ENCODE results near the gene RNF112. TPM values are rescaled to one million over a fixed set of nuclear protein-coding genes. Genes with fewer than 3 reads are reported as not detected.

The RNF112 gene
- total RNA-seq, 2 donors from 2014 or later, result 0.67 to 1.2 TPM

DNA sequence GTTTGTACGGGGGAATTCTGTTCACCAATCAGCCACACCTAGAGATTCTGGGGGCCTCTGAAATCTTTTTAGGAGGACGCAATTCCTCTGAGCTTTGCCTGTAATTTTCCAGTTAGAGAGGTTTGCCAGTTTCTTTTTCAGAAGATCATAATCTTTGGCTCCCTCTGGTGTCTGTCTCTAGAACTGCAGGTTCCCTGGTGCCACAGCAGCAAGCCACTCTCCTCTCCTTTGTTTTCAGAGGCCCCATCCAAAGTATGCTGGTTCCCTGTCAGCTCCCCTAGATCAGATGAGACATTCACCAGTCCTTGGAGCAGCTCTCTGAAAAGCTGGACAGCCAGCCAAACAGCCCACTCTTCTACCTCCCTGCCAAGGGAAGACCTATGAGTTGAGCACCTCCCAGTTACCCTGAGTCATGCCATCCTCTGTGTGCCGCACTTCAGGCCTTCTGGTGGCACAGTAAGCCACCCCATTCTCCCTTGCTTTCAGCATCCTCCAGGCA, 36.1 kb downstream of the RNF112 start:
- H3K9me3 ChIP-seq, result no peaks in the 10 kb centered on the region
- no peak overlapping the region for H3K4me3 ChIP-seq
- no peaks in the 10 kb centered on the region for H3K27me3 ChIP-seq
- TF ChIP-seq, protein P1, sequence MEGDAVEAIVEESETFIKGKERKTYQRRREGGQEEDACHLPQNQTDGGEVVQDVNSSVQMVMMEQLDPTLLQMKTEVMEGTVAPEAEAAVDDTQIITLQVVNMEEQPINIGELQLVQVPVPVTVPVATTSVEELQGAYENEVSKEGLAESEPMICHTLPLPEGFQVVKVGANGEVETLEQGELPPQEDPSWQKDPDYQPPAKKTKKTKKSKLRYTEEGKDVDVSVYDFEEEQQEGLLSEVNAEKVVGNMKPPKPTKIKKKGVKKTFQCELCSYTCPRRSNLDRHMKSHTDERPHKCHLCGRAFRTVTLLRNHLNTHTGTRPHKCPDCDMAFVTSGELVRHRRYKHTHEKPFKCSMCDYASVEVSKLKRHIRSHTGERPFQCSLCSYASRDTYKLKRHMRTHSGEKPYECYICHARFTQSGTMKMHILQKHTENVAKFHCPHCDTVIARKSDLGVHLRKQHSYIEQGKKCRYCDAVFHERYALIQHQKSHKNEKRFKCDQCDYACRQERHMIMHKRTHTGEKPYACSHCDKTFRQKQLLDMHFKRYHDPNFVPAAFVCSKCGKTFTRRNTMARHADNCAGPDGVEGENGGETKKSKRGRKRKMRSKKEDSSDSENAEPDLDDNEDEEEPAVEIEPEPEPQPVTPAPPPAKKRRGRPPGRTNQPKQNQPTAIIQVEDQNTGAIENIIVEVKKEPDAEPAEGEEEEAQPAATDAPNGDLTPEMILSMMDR (IDR thresholded peaks at IDR 0.05), result peak; percentile 92 to 96
- peak overlapping the region in 1 of 2 donors; percentile 51 for H3K27ac ChIP-seq
- peak; percentile 85 for DNase-seq (ENCODE audit: low spot score)
- peaks cover 0 to 10% of the 10 kb centered on the region in 2 donors for H3K4me1 ChIP-seq
- no peaks in the 10 kb centered on the region for H3K36me3 ChIP-seq

DNA sequence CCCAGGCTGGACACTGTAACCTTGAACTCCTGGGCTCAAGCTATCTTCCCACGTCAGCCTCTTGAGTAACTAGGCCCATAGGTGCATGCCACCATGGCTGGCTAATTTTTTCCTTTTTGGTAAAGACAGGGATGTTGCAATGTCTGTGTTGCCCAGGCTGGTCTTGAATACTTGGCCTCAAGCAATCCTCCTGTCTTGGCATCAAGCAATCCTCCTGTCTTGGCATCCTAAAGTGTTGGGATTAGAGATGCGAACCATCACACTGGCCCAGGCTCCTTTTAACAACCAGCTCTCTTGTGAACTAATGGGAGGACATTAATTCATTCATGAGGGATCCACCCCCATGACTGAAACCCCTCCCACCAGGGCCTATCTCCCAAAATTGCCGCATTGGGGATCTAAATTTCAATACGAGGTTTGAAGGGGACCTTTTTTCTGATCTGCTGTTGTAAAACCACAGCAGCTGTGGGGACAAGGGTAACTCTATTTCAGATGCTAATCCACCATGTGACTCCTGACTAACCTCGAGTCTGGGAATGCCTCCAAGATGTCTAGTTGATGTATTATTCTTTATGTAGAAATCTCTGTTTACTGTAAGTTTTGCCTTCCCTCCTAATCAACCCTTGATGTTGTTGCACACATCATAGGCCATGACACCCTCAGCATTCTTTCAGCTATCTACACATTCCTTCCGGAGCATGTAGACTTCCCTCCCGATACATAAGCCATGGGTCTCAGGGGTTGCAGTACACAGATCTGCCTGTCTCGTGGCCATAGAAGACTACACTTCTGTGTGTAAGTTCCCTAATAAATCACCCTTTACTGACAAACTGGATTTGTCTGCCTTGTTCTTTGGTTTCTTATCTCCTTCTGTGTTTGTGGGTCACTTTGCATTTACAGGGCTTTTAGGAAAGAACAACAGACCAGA, 37.6 kb downstream of the RNF112 start:
- peak; percentile 64 for DNase-seq (ENCODE audit: low spot score)
- TF ChIP-seq, protein P1 (IDR thresholded peaks at IDR 0.05), result no peak
- peak overlapping the region; percentile 17 to 46 for H3K27ac ChIP-seq

DNA sequence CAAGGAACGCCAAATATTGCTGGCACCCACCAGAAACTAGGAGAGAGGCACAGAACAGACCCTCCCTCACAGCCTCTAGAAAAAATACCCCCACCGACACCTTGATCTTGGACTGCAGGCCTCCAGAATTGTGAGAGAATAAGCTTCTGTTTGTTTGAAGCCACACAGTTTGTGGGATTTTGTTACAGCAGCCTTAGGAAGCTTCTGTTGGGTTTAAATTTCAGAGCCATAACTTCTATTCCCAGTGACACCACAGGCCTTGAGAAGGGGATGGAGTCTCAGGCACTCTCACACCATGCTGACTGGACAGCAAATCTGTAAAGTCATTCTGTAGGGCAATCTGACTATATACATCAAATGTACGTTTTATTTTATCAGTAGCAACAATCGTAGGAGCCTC, 38.6 kb downstream of the RNF112 start:
- no peak overlapping the region for H3K4me3 ChIP-seq
- H3K27me3 ChIP-seq, result no peaks in the 10 kb centered on the region
- H3K36me3 ChIP-seq, result no peaks in the 10 kb centered on the region
- no peaks in the 10 kb centered on the region for H3K9me3 ChIP-seq
- TF ChIP-seq, protein P1 (IDR thresholded peaks at IDR 0.05), result no peak
- no peak for DNase-seq (ENCODE audit: low spot score)
- peaks cover 0 to 10% of the 10 kb centered on the region in 2 donors for H3K4me1 ChIP-seq
- H3K27ac ChIP-seq, result no peak overlapping the region

More for the DNA sequence above, 37.6 kb downstream of the RNF112 start:
- Histone ChIP-seq H3K36me3 (no peaks in the 10 kb centered on the region), H3K4me3 (no peak overlapping the region), H3K4me1 (peaks cover 0 to 10% of the 10 kb centered on the region in 2 donors), H3K9me3 (no peaks in the 10 kb centered on the region), H3K27me3 (no peaks in the 10 kb centered on the region)

DNA sequence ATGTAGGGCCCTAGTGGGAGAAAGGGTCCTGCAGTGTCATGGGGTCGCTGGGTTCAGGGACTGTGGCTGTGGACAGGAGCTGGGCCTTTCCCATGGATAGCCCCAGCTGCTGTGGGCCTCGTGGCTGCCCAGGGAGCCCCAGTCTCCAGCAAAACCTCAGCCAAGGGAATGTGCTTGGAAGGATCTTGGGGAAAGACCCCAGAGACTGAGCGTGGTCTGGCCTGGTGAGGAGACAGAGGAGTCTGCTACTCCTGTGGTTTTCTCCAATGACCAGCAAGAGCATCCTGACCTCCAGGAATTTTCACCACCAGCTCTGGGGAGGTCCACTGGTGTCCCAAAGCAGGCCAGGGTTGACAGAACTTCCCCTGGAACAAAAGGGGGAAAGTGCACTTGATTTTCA, 42.3 kb downstream of the RNF112 start:
- TF ChIP-seq, protein P1 (IDR thresholded peaks at IDR 0.05), result no peak
- DNase-seq (ENCODE audit: low spot score), result no peak
- Histone ChIP-seq H3K27ac (no peak overlapping the region), H3K27me3 (no peaks in the 10 kb centered on the region), H3K4me1 (peaks cover 0 to 6% of the 10 kb centered on the region in 2 donors), H3K36me3 (no peaks in the 10 kb centered on the region), H3K4me3 (no peak overlapping the region), H3K9me3 (no peaks in the 10 kb centered on the region)

DNA sequence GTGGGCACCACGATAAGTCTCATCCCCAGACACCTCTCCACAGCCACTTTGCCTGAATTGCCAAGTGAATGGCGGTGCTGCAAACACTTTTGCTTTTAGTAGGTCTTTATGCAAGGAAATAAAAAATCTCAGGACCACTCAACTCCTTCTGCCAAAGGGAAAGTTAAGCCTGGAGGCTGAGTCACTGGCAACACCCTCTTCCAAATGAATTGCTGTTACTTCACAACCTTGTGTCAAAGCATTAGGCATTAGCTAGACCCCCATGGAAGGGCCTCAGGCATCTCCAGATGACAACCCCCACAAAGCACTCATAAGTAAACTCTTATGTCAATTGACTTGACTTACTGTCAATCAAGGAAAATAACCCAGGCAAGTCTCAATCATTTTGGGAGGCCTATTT, 43.0 kb downstream of the RNF112 start:
- no peaks in the 10 kb centered on the region for H3K4me1 ChIP-seq
- H3K9me3 ChIP-seq, result no peaks in the 10 kb centered on the region
- DNase-seq (ENCODE audit: low spot score), result no peak
- H3K27me3 ChIP-seq, result no peaks in the 10 kb centered on the region
- no peak overlapping the region for H3K4me3 ChIP-seq
- TF ChIP-seq, protein P1 (IDR thresholded peaks at IDR 0.05), result no peak
- no peak overlapping the region for H3K27ac ChIP-seq
- H3K36me3 ChIP-seq, result no peaks in the 10 kb centered on the region
